NCI-H1105 treated with DMSO at 0.1 percent for 48 hours (cell line): Measurements from ENCODE around the gene BPIFB6.

Source experiments
- DNase-seq: peaks from one replicate; lab custom pipeline; 2025; lab: John Stamatoyannopoulos, UW

The BPIFB6 gene

GRCh38 chr20:33002087-33002808 lies 29.2 kb upstream of the BPIFB6 start:
- DNase-seq = no peak

- no peak for DNase-seq
These were observed 27.2 kb upstream of the BPIFB6 start, which contains the start of gene SUN5 for GRCh38 chr20:33004141-33004751. SUN5 (minus strand) TSS chr20:33004433; CDS start chr20:33004340, 93 bp downstream.

GRCh38 chr20:33005132-33005566 lies 26.3 kb upstream of the BPIFB6 start:
- no peak for DNase-seq

- DNase-seq = no peak
These were observed 25.3 kb upstream of the BPIFB6 start for GRCh38 chr20:33005908-33006775.

- no peak for DNase-seq
These were observed 24.6 kb upstream of the BPIFB6 start for GRCh38 chr20:33006776-33007375.

- no peak for DNase-seq
These were observed 23.8 kb upstream of the BPIFB6 start, which contains the start of gene BPIFB2 for GRCh38 chr20:33007376-33008335. BPIFB2 (plus strand) TSS chr20:33007704; CDS start chr20:33008575, 871 bp downstream.

GRCh38 chr20:33008336-33009213 lies 22.9 kb upstream of the BPIFB6 start:
- DNase-seq = no peak

- no peak for DNase-seq
These were observed 22.0 kb upstream of the BPIFB6 start for GRCh38 chr20:33009214-33010132.

GRCh38 chr20:33010133-33010504 lies 21.3 kb upstream of the BPIFB6 start:
- no peak for DNase-seq

GRCh38 chr20:33010674-33011449 lies 20.6 kb upstream of the BPIFB6 start:
- no peak for DNase-seq

GRCh38 chr20:33012327-33013189 lies 18.9 kb upstream of the BPIFB6 start:
- no peak for DNase-seq

- DNase-seq = no peak
These were observed 17.6 kb upstream of the BPIFB6 start for GRCh38 chr20:33013701-33014326.

GRCh38 chr20:33014336-33015113 lies 16.9 kb upstream of the BPIFB6 start:
- DNase-seq = no peak

GRCh38 chr20:33015114-33015484 lies 16.3 kb upstream of the BPIFB6 start:
- DNase-seq = no peak

- no peak for DNase-seq
These were observed 15.5 kb upstream of the BPIFB6 start for GRCh38 chr20:33015700-33016580.
